Measurements from ENCODE around the gene MYORG.
"Not testable (repeated sequence)": the region's sequence is repeated elsewhere in the genome, so short reads cannot be mapped to it uniquely, and the experiment has no call there.

The MYORG gene

GRCh38 chr9:34368796-34369195, 7.9 kb downstream of the MYORG start:
- not testable (repeated sequence) for DNase-seq

- not testable (repeated sequence) for DNase-seq
These were observed 8.8 kb downstream of the MYORG start for GRCh38 chr9:34367751-34368410.

GRCh38 chr9:34366365-34366764, 10.3 kb downstream of the MYORG start:
- DNase-seq: no peak

DNA sequence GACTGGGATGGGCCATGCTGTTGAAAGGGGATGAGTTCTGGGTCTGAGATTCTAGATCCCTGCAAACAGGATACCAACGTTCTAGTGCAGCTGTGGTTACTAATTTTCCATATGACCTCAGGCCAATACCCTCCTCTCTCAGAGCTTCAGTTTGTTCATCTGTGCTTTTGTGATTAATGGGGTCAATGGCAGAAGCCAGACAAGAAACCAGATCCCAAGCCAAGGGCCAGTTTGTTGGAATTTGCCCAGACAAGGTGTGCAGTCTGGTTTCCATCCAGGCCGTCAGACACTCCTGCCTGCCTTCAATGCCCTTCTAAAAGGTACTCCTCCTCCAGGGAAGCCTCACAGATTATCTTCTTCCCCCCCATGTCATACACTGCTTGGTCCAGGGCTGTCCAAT, 11.4 kb downstream of the MYORG start:
- peak; percentile 76 for DNase-seq

DNA sequence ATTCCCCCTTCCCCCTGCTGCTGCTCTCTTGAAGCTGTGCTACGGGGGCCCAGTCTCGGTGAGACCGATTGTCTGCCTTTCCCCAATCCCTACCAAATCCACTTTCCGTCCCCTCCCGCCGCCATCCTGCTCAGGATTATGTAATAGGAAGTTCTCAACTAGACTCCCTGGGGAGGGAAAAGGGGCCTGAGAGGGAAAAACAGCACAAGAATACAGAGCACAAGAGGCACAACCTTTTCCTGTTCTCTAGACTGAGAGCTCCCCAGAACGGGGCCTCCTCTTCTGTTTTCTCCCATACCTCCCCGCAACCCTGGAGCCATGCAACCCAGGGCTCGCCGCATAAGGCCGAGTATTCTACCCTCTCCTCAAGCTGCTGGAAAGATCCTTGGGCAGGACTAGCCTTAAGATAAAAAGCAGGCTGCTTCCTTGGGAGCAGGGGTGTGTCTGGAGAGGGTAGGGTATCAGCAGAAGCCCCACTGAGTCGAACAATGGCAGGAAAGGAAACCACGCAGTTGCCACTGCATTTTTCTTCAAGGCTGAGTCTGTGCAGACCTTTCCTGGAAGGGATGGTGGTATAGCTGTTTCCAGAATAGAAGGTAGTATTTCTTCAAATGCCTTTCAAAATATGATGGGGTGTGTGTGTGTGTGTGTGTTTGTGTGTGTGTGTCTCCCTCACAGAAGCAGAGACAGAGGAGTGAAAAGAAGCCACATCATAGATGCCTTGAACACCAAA, 12.9 kb downstream of the MYORG start:
- peak; percentile 54 for DNase-seq

DNA sequence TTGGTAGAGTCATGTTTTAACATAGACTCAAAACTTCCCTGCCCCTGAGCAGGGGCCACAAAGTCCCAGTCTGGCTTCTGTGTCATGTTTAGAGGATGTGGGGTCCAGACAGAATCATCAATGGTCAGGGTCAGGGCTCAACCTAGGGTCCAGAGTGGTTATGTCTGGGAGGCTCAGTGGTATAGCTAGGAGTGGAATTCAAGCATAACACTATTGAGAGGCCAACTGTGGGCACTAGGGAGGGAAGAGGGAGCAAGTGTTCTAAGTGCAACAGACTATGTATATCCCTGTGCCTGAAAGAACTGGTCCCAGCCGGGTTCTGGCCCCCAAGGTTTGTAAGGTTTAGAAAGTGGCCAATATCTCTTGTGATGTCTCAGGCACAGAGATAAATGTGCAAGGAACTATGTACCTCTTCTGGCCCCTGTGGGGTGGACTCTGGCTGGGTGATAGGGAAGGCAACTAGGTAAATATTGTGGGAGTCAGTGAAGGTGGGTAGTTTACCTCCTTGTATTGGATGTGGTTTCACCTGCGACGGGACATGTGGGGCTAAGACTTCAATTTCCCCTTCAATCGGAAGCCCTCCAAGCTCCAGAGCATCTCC, 14.0 kb downstream of the MYORG start:
- DNase-seq: peak; percentile 26

DNA sequence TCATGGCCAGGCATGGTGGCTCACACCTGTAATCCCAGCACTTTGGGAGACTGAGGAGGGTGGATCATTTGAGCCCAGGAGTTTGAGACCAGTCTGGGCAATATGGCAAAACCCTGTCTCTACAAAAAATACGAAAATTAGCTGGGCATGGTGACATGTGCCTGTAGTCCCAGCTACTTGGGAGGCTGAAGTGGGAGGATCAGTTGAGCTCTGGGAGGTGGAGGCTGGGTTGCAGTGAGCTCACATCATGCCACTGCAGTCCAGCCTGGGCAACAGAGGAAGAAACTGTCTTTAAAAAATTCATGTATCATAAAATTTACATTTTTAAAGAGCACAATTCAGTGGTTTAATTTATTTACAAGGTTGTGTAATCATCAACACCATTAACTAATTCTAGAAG, 23.7 kb downstream of the MYORG start:
- DNase-seq: not testable (repeated sequence)

DNA sequence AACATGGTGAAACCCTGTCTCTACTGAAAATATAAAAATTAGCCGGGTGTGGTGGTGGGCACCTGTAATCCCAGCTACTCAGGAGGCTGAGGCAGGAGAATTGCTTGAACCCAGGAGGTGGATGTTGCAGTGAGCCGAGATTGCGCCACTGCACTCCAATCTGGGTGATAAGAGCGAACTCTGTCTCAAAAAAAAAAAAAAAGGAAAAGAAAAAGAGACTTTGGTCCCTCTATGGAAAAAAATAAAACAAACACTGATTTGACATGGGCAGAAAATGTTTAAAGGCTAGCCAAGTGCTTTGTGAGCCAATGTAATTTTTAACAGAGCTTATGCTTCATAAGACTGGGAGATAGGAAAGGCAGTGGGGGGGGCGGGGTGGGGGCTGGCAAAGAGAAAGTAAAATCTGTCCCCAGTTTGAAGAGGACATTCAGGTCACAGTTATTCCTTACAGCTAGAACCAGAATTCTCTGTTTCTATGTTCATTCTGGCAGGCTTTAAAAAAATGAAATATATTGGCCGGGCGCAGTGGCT, 24.5 kb downstream of the MYORG start:
- DNase-seq: not testable (repeated sequence)

DNA sequence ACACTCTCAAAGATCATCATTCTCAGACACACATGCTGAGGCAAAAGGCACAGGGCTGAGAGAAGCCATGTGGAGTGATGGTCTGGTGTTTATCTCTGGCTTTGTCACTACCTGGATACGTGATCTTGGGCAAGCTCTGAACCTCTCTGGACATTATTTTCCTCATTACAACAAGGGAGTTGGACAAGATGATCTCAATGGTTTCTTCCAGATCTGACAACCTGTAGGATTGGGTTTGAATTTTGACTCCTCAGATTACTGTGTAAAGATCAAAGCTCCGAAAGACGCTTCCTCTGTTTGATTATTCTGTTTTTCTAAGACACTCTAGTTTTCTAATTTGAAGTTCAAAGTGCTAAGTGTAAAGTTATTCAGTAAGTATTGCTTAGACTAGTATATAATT, 27.4 kb downstream of the MYORG start:
- DNase-seq: no peak

- peak; percentile 12 for DNase-seq
These were observed 28.9 kb downstream of the MYORG start for GRCh38 chr9:34347800-34348158.

GRCh38 chr9:34346873-34347799, 29.6 kb downstream of the MYORG start:
- DNase-seq: peak; percentile 23

- DNase-seq: no peak
These were observed 33.1 kb downstream of the MYORG start for GRCh38 chr9:34343605-34344004.

DNA sequence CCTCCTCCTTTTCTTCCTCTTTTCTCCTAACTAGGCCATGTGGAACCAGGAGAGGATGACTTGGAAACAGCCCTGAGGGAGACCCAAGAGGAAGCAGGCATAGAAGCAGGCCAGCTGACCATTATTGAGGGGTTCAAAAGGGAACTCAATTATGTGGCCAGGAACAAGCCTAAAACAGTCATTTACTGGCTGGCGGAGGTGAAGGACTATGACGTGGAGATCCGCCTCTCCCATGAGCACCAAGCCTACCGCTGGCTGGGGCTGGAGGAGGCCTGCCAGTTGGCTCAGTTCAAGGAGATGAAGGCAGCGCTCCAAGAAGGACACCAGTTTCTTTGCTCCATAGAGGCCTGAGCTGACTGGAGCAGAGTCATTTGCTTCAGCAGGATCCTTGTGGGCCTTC, 33.6 kb downstream of the MYORG start:
- DNase-seq: no peak

- DNase-seq: no peak
These were observed 34.9 kb downstream of the MYORG start for GRCh38 chr9:34341659-34342295.

DNA sequence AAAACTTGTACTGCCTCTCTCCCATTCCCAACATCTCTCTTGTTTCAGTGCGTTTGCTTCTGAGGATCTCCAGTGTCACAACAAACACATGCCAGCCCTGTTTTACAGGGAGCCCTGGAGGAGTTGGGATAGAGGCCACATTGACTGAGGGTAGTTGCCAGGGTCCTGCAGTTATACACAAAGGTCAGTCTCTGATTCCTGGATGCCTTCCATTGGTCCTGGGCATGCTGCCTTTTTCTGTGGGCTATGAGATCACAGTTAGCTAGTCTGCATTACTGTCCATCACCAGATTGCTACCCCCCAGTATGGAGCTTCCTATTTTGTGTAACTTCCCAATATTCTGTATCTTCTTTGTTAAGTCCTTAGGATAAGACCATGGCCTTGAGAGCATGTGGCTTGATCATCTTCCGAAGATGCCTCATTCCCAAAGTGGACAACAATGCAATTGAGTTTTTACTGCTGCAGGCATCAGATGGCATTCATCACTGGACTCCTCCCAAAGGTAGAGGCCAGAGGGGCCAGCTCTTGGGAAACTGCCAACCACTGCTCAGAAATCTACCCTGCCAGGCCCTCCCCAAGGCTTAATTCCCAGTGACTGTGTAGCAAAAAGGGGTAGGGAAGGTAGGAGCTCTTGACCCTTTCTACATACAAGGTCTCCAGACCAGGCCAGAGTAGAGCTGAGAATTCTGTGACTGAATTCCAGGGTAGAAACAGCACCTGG, 37.9 kb downstream of the MYORG start:
- DNase-seq: no peak

GRCh38 chr9:34338079-34338478, 38.6 kb downstream of the MYORG start:
- DNase-seq: not testable (repeated sequence)

GRCh38 chr9:34337403-34337802, 39.3 kb downstream of the MYORG start:
- DNase-seq: no peak

GRCh38 chr9:34335376-34335775, 41.3 kb downstream of the MYORG start:
- no peak for DNase-seq

- no peak for DNase-seq
These were observed 41.8 kb downstream of the MYORG start for GRCh38 chr9:34334916-34335315.

DNA sequence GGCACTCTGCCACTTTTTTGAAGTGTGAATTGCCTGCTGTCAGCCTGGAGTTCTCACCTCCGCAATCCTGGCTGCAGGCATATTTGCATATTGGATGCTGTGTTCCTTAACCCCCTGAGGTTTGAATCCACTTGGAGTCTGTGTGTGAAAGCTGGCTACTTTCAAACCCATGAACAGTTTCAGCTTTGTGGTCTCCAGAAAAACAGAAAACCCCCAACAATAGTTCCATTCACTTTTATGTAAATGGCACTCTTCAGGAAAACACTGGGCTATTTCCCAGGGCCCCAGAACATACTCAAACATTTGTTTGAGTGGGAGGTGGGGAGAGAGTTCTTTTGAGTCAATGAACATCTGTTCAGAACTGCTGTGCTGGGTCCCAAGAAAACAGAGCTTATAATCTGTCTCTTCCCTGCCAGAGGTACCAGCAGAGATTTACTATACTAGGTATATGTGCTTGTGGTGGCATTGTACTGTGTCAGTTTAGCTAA, 42.3 kb downstream of the MYORG start:
- no peak for DNase-seq

GRCh38 chr9:34333836-34334235, 42.9 kb downstream of the MYORG start:
- DNase-seq: no peak

Measured in islet precursor cell (in vitro differentiated cells).